Activated T-cell treated with anti-CD3 and anti-CD28 coated beads, Interleukin-2, amount 50 U/mL, for 4 hours (primary cell): ENCODE data around the gene CHMP6. TPM values are rescaled to one million over a fixed set of nuclear protein-coding genes. Genes with fewer than 3 reads are reported as not detected.

ENCODE experiments used
- ATAC-seq, 2 donors: fragments of 200-7000 bp; cut with Tn5 transposase; one replicate each; pipeline ENCODE4 v1.10.0; 2021
- DNase-seq: peaks from one replicate; pipeline ENCODE4 v3.0.0-alpha.2; 2020
- H3K27me3 Mint-ChIP-seq: one replicate; pipeline ENCODE4 v1.8.0; 2021; ENCODE audit warnings: low read depth, mixed read lengths
- H3K36me3 Mint-ChIP-seq: one replicate; pipeline ENCODE4 v1.8.0; 2022; ENCODE audit warnings: mixed read lengths; ENCODE audit not compliant: insufficient read depth
- H3K4me1 Mint-ChIP-seq: one replicate; pipeline ENCODE4 v1.8.0; 2021; ENCODE audit warnings: low read depth, mixed read lengths
- H3K4me3 Mint-ChIP-seq: one replicate; pipeline ENCODE4 v1.8.0; 2021; ENCODE audit warnings: mild to moderate bottlenecking, moderate library complexity, mixed read lengths
- H3K9me3 Mint-ChIP-seq: one replicate; pipeline ENCODE4 v1.8.0; 2021; ENCODE audit warnings: mixed read lengths
- total RNA-seq, 3 donors: library from RNA; stranded (reverse); gene quantifications; one replicate each; pipeline ENCODE4 v1.2.1, GENCODE V29; 2021

Gene CHMP6
- total RNA-seq, 3 donors from 2014 or later, result 35.7 to 42.4 (median 42.1) TPM

GRCh38 chr17:80989586-80989913, 2.1 kb upstream of the CHMP6 start:
- H3K36me3 Mint-ChIP-seq, result peaks cover 2% of the 10 kb centered on the region
- no peaks in the 10 kb centered on the region for H3K9me3 Mint-ChIP-seq
- peak overlapping the region; percentile 78 for H3K4me3 Mint-ChIP-seq
- DNase-seq, result no peak
- ATAC-seq, result no peak
- no peaks in the 10 kb centered on the region for H3K27me3 Mint-ChIP-seq
- H3K4me1 Mint-ChIP-seq, result peaks cover 24% of the 10 kb centered on the region

- Mint-ChIP-seq H3K27me3 (no peaks in the 10 kb centered on the region), H3K4me1 (peaks cover 24% of the 10 kb centered on the region), H3K9me3 (no peaks in the 10 kb centered on the region), H3K4me3 (peak overlapping the region; percentile 78), H3K36me3 (peaks cover 2% of the 10 kb centered on the region)
- DNase-seq, result no peak
- ATAC-seq, result no peak
Observed at GRCh38 chr17:80990921-80991644, 558 bp upstream of the CHMP6 start.

- H3K9me3 Mint-ChIP-seq, result no peaks in the 10 kb centered on the region
- ATAC-seq (peak; percentile 39 to 53), DNase-seq (no peak)
- H3K4me3 Mint-ChIP-seq, result peak overlapping the region; percentile 79
- peaks cover 2% of the 10 kb centered on the region for H3K36me3 Mint-ChIP-seq
- no peaks in the 10 kb centered on the region for H3K27me3 Mint-ChIP-seq
- H3K4me1 Mint-ChIP-seq, result peaks cover 24% of the 10 kb centered on the region
Observed at GRCh38 chr17:80992077-80992947, 671 bp downstream of the CHMP6 start.

- Mint-ChIP-seq H3K27me3 (no peaks in the 10 kb centered on the region), H3K4me1 (peaks cover 24% of the 10 kb centered on the region), H3K36me3 (peaks cover 2% of the 10 kb centered on the region), H3K4me3 (peak overlapping the region; percentile 79), H3K9me3 (no peaks in the 10 kb centered on the region)
- no peak for DNase-seq
- no peak for ATAC-seq
Observed at GRCh38 chr17:80992948-80993624, 1.4 kb downstream of the CHMP6 start.

- Mint-ChIP-seq H3K27me3 (no peaks in the 10 kb centered on the region), H3K36me3 (peaks cover 4% of the 10 kb centered on the region), H3K4me1 (peaks cover 16% of the 10 kb centered on the region), H3K4me3 (no peak overlapping the region), H3K9me3 (no peaks in the 10 kb centered on the region)
- DNase-seq (no peak), ATAC-seq (no peak)
Observed at GRCh38 chr17:80995131-80995530, 3.5 kb downstream of the CHMP6 start.

- Mint-ChIP-seq H3K9me3 (no peaks in the 10 kb centered on the region), H3K36me3 (peaks cover 4% of the 10 kb centered on the region), H3K27me3 (no peaks in the 10 kb centered on the region), H3K4me3 (no peak overlapping the region), H3K4me1 (peaks cover 13% of the 10 kb centered on the region)
- ATAC-seq (no peak), DNase-seq (no peak)
Observed at GRCh38 chr17:80996422-80997305, 5.0 kb downstream of the CHMP6 start.

GRCh38 chr17:80997424-80998117, 5.9 kb downstream of the CHMP6 start:
- H3K27me3 Mint-ChIP-seq, result no peaks in the 10 kb centered on the region
- no peak overlapping the region for H3K4me3 Mint-ChIP-seq
- peaks cover 4% of the 10 kb centered on the region for H3K36me3 Mint-ChIP-seq
- H3K9me3 Mint-ChIP-seq, result no peaks in the 10 kb centered on the region
- ATAC-seq (no peak), DNase-seq (no peak)
- peaks cover 12% of the 10 kb centered on the region for H3K4me1 Mint-ChIP-seq

- ATAC-seq (no peak), DNase-seq (no peak)
- Mint-ChIP-seq H3K4me1 (peaks cover 6% of the 10 kb centered on the region), H3K4me3 (no peak overlapping the region), H3K9me3 (no peaks in the 10 kb centered on the region), H3K27me3 (peaks cover 4% of the 10 kb centered on the region), H3K36me3 (peaks cover 4% of the 10 kb centered on the region)
Observed at GRCh38 chr17:80998118-80998747, 6.6 kb downstream of the CHMP6 start.

- ATAC-seq (no peak), DNase-seq (no peak)
- peaks cover 5% of the 10 kb centered on the region for H3K4me1 Mint-ChIP-seq
- peaks cover 4% of the 10 kb centered on the region for H3K36me3 Mint-ChIP-seq
- peaks cover 8% of the 10 kb centered on the region for H3K27me3 Mint-ChIP-seq
- H3K4me3 Mint-ChIP-seq, result no peak overlapping the region
- no peaks in the 10 kb centered on the region for H3K9me3 Mint-ChIP-seq
Observed at GRCh38 chr17:80998748-80999535, 7.3 kb downstream of the CHMP6 start.

- Mint-ChIP-seq H3K4me3 (no peak overlapping the region), H3K27me3 (peaks cover 12% of the 10 kb centered on the region), H3K36me3 (peaks cover 2% of the 10 kb centered on the region), H3K4me1 (peaks cover 9% of the 10 kb centered on the region), H3K9me3 (no peaks in the 10 kb centered on the region)
- ATAC-seq (no peak), DNase-seq (no peak)
Observed at GRCh38 chr17:80999536-81000333, 8.1 kb downstream of the CHMP6 start.

- Mint-ChIP-seq H3K27me3 (peaks cover 13% of the 10 kb centered on the region), H3K4me1 (peaks cover 10% of the 10 kb centered on the region), H3K36me3 (peaks cover 2% of the 10 kb centered on the region), H3K9me3 (no peaks in the 10 kb centered on the region), H3K4me3 (no peak overlapping the region)
- ATAC-seq, result no peak
- DNase-seq, result no peak
Observed at GRCh38 chr17:81000334-81000630, 8.6 kb downstream of the CHMP6 start.
